MV-4-11 (cell line): Measurements from ENCODE around the gene VIPR1.
A peak's percentile ranks its signal among the peaks of the same experiment; 100 is the strongest.

ENCODE experiments used
- DNase-seq: peaks from one replicate; lab custom pipeline; 2025; lab: John Stamatoyannopoulos, UW

The VIPR1 gene

GRCh38 chr3:42502429-42503250, at the start of gene VIPR1:
Gene VIPR1 (plus strand): TSS chr3:42502643. CDS start chr3:42502736, 93 bp downstream.
- peak; percentile 39 for DNase-seq

GRCh38 chr3:42456211-42456610, 46.2 kb upstream of the VIPR1 start:
- no peak for DNase-seq

- DNase-seq, result no peak
Measured at GRCh38 chr3:42459151-42459550, 43.3 kb upstream of the VIPR1 start.

- no peak for DNase-seq
Measured at GRCh38 chr3:42461762-42462161, 40.7 kb upstream of the VIPR1 start.

GRCh38 chr3:42463093-42463492, 39.4 kb upstream of the VIPR1 start:
- no peak for DNase-seq

- no peak for DNase-seq
Measured at GRCh38 chr3:42468111-42468510, 34.3 kb upstream of the VIPR1 start.

- no peak for DNase-seq
Measured at GRCh38 chr3:42472555-42472954, 29.9 kb upstream of the VIPR1 start.

GRCh38 chr3:42473083-42473932, 29.1 kb upstream of the VIPR1 start:
- no peak for DNase-seq

GRCh38 chr3:42476225-42477125, 26.0 kb upstream of the VIPR1 start:
- no peak for DNase-seq

- DNase-seq, result no peak
Measured at GRCh38 chr3:42477696-42478095, 24.7 kb upstream of the VIPR1 start.

- no peak for DNase-seq
Measured at GRCh38 chr3:42478830-42479229, 23.6 kb upstream of the VIPR1 start.

- DNase-seq, result peak; percentile 65
Measured at GRCh38 chr3:42486814-42487565, 15.5 kb upstream of the VIPR1 start.

GRCh38 chr3:42488687-42489086, 13.8 kb upstream of the VIPR1 start:
- DNase-seq, result no peak

GRCh38 chr3:42489116-42489936, 13.1 kb upstream of the VIPR1 start:
- peak; percentile 37 for DNase-seq

GRCh38 chr3:42489937-42490227, 12.6 kb upstream of the VIPR1 start:
- DNase-seq, result no peak

GRCh38 chr3:42490243-42490642, 12.2 kb upstream of the VIPR1 start:
- peak; percentile 96 for DNase-seq

GRCh38 chr3:42491881-42492507, 10.4 kb upstream of the VIPR1 start:
- DNase-seq, result peak; percentile 66

- DNase-seq, result peak; percentile 70
Measured at GRCh38 chr3:42492508-42493080, 9.8 kb upstream of the VIPR1 start.

- DNase-seq, result no peak
Measured at GRCh38 chr3:42493126-42493797, 9.2 kb upstream of the VIPR1 start.
